GM21390 (cell line): ENCODE data around the gene NOSIP.

Experiments
- ATAC-seq: cut with Tn5 transposase; IDR thresholded peaks from one replicate; pipeline ENCODE4 v1.9.1; 2021; ENCODE audit not compliant: unreplicated experiment

The NOSIP gene

GRCh38 chr19:49549045-49549444, 31.3 kb downstream of the NOSIP start:
- ATAC-seq: no peak

DNA sequence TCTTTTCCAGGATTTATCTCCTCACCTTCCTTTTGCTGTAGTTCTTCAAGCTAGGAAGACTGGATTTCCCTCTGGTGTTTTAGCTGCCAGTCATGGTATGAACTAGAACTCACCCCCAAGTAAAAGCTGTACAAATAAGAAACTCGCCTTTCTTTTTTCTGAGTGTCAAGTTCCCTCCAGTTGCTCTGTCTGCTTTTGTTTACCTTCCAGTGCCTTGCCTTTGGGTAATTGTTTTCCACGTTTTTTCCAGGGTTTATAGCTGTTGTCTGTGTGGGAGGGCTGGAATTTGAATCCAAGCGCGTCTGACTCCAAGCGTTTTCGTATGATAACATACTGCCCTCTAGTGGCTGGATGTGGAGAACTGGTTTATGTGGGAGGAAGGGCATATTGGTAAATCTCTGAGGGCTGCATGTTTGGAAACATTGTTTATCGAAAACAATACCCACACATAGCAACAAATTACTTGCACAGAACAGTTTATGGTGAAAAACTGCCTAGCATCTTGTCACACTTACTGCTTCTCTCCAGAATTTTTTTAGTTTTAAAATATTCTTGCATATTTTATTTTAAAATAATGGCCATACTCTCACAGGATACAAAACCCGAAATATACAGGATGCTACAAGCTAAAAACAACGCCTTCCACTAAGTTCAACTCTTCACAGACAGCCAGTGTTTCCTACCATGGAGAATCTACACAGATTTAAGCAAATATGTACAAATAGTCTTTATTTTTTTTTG, 33.4 kb downstream of the NOSIP start:
- ATAC-seq: no peak

GRCh38 chr19:49544154-49544553, 36.2 kb downstream of the NOSIP start:
- ATAC-seq: no peak

DNA sequence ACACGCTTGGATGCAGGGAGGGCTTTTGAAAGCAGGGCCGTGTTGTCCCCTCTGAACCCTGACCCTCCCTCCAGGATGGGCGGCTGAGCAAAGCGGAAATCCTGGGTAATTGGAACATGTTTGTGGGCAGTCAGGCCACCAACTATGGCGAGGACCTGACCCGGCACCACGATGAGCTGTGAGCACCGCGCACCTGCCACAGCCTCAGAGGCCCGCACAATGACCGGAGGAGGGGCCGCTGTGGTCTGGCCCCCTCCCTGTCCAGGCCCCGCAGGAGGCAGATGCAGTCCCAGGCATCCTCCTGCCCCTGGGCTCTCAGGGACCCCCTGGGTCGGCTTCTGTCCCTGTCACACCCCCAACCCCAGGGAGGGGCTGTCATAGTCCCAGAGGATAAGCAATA, 37.3 kb downstream of the NOSIP start:
- ATAC-seq: no peak

DNA sequence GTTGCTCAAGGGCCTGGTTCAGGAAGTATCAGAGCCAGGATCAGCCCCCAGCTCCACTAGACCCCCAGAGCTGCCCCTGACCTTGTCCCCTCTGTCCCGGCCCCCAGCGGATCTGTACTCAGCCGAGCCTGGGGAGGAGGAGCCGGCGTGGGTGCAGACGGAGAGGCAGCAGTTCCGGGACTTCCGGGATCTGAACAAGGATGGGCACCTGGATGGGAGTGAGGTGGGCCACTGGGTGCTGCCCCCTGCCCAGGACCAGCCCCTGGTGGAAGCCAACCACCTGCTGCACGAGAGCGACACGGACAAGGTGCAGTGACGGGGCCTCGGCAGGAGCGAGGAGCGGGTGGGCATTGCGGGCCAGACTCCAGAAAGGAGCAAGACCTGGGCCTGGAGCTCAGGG, 37.9 kb downstream of the NOSIP start:
- no peak for ATAC-seq

- ATAC-seq: no peak
Measured at GRCh38 chr19:49541914-49542313, 38.4 kb downstream of the NOSIP start.

DNA sequence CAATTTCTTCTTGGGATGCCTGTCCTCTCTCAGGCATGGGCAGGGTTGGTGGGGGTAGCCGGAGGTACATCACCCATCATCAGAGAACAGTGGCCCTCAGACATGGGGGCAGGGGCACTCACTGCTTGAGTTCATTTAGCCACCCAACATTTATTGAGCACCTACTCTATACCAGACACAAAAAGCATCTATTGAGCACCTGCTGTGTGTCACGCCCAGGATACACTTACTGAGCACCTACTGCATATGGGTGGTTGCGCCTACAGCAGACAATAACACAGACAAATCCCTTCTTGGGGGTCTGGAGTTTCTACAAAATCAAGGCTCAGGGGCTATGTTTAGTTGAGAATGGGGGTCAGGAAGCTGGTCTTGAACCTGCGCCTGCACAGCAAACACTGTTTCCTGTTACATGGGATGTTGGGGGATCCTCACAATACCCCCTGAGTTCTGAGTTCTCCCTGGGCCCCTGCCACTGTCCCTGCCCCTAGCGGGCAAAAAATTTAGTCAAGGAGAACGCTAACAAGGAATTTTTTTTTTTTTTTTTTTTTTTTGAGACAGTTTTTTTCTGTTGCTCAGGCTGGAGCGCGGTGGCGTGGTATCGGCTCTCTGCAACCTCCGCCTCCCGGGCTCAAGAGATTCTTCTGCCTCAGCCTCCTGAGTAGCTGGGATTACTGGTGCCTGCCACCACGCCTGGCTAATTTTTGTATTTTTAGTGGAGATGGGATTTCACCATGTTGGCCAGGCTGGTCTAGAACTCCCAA, 41.0 kb downstream of the NOSIP start:
- ATAC-seq: no peak

GRCh38 chr19:49538643-49539042, 41.7 kb downstream of the NOSIP start:
- no peak for ATAC-seq

DNA sequence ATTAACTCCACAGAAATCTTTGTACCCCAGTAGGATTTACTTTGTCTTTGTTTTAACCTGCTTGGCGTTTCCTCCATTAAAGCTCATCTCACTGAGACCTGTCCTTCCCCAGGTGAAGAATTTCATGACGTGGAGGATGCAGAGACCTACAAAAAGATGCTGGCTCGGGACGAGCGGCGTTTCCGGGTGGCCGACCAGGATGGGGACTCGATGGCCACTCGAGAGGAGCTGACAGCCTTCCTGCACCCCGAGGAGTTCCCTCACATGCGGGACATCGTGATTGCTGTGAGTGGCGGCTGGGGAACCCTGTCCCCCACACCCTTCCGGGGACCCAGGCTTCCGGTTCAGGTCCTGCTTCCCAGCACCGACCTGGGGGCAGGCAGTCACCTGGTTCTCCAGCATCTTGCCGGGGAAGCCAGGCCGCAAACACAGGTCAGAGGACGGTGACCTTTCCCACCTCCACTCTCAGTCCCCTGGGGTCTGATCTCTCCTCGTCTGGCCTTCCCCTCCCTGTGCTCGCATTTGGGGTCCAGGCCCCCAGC, 43.4 kb downstream of the NOSIP start:
- ATAC-seq: no peak

GRCh38 chr19:49534632-49535385, 45.5 kb downstream of the NOSIP start:
- ATAC-seq: no peak

- ATAC-seq: peak; percentile 55
Measured at GRCh38 chr19:49533551-49534488, 46.5 kb downstream of the NOSIP start.

DNA sequence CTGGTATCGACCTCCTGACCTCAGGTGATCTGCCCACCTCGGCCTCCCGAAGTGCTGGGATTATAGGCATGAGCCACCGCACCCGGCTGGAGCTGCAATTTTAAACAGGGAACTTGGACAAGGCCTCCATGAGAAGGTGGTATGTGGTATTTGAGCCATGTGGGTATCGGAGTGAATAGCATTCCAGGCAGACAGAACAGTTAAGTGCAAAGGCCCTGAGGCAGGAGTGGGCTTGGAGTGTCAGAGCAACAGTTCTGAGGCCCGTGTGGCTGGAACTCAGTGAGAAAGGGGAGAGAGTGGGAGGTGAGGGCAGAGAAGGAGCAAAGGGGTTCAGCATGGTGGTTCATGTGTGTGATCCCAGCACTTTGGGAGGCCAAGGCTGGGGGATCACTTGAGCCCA, 49.6 kb downstream of the NOSIP start:
- ATAC-seq: no peak

DNA sequence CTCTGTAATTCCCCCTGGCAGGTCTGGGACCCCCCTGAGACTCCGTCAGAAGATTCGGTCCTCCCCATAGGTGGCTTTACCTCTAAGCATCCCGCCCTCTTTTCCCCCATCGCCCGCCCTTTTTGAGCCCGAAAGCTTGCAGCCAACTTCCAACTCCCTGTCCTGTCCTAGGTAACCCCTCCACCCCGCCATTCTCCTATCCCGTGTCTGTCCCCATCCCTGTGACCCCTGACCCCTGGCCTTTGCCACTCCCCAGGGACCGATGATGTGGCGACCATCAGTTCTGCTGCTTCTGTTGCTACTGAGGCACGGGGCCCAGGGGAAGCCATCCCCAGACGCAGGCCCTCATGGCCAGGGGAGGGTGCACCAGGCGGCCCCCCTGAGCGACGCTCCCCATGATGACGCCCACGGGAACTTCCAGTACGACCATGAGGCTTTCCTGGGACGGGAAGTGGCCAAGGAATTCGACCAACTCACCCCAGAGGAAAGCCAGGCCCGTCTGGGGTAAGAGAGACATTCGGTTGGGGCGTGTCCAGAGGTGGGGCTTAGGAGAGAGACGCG, 52.1 kb downstream of the NOSIP start:
- ATAC-seq: no peak

GRCh38 chr19:49524812-49525455, 55.4 kb downstream of the NOSIP start:
- ATAC-seq: no peak

DNA sequence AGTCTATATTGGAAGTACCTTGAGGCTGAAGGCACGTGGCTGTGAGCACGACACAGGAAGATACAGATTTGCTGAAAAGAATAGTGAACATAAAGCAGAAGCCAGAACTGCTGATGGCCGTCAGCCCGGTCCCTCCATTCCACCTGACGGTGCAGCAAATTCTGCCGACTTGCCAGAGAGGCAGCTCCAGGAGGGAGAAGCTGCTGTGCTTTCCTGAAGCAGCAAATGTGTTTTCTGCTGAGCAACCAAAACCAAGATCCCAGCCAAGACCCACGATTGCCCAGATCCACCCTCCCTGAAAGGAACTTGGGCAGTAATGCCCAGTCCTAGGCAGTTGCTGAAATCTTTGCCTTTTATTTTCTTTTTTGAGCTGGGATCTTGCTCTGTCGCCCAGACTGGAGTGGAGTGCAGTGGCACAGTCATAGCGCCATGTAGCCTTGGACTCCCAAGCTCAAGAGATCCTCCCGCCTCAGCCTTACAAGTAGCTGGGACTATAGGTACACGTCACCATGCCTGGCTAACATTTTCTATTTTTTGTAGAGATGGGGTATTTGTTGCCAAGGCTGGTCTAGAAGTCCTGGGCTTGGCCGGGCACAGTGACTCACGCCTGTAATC, 59.5 kb downstream of the NOSIP start:
- ATAC-seq: no peak

GRCh38 chr19:49518033-49518432, 62.3 kb downstream of the NOSIP start:
- no peak for ATAC-seq

DNA sequence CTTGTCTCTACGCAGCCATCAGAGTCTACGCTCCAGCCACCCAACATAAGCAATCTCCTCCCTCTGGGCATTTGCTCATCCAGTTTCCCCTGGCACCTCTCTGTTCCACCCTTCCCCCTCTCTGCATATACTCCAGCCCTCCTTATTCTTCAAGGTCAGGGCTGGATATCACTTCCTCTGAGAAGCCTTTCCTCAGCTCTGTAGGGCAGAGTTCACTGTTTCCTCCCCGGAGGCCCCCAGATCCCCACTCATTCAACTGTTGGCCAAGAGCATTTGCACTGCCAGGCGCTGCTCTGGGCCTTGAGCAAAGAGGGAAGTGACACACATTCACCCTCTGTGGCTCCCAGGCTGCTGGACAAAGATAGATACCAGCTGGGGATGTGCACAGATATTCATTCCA, 64.6 kb downstream of the NOSIP start:
- no peak for ATAC-seq

DNA sequence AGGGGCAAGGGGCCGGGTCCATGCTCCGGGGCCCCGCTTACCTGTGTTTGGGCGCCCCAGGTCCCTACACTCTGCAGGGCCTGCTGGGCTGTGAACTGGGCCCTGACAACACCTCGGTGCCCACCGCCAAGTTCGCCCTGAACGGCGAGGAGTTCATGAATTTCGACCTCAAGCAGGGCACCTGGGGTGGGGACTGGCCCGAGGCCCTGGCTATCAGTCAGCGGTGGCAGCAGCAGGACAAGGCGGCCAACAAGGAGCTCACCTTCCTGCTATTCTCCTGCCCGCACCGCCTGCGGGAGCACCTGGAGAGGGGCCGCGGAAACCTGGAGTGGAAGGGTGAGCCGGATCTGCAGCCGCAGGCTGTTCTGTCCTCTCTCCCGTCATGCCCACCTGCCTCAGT, 66.2 kb downstream of the NOSIP start:
- ATAC-seq: no peak

GRCh38 chr19:49513746-49514118, 66.6 kb downstream of the NOSIP start:
- ATAC-seq: no peak
